ENCODE measurements around the gene LAMTOR2. TPM values are rescaled to one million over a fixed set of nuclear protein-coding genes. Genes with fewer than 3 reads are reported as not detected.

Gene LAMTOR2
- total and polyA plus RNA-seq, 2 experiments from 2014 or later = 67.3 to 108 TPM

DNA sequence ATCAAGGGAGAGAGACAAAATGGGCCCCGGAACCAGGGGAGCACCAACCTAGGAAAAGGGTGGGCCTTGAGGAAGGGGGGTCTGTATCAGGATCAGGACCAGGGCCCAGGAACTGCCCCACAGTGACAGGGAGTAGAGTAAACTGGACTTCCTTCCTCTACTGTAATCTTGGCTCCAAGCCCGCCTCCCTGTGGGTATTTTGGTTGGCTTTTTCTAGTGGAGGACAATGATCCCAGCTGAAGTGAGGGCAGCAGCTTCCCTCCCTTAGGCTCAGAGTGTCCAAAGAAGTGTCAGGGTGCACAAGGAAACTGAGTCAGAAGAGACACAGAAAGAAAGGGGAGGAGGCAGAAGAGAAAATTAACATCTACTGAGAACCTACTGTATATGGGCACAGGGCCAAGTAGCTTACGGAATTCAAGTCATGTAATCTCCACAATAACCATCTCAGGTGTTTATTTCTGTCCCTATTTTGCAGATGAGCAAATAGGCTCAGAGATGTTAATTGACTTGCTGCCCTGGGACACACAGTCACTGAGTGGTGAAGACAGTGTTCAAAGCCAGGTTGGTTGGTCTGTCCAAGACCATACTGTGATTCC is 5.8 kb upstream of the LAMTOR2 start (continued):
- TF ChIP-seq, protein P1, sequence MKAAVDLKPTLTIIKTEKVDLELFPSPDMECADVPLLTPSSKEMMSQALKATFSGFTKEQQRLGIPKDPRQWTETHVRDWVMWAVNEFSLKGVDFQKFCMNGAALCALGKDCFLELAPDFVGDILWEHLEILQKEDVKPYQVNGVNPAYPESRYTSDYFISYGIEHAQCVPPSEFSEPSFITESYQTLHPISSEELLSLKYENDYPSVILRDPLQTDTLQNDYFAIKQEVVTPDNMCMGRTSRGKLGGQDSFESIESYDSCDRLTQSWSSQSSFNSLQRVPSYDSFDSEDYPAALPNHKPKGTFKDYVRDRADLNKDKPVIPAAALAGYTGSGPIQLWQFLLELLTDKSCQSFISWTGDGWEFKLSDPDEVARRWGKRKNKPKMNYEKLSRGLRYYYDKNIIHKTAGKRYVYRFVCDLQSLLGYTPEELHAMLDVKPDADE (IDR thresholded peaks at IDR 0.05) = no peak

DNA sequence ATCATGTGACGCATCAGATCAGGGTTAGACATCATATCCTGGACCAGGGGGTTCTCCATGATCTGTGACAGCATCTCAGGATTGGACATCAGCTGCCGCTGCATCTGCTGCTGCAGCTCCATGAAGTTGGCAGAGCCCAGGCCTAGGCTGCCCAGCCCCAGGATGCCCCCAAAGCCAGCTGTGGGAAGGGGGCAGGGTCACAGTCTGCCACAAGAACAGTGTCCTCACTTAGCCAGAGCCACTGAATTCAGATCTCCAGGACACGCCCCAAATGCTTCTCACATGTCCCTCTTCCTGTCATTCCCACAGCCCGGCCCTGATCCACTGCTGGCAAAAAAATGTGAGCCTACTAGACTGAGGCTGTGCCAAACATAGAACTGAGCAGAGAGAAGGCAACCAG is 4.2 kb upstream of the LAMTOR2 start:
- Histone ChIP-seq H3K36me3 (ENCODE audit: insufficient read depth) (no peaks in the 10 kb centered on the region), H3K9me2 (ENCODE audit: insufficient read depth) (no peaks in the 10 kb centered on the region), H3K4me2 (no peak overlapping the region), H3K27me3 (ENCODE audit: insufficient read depth) (no peaks in the 10 kb centered on the region), H3F3A (replicated peaks; ENCODE audit: low read depth) (peaks cover 7% of the 10 kb centered on the region; the same call in 1 of the 2 replicates), H4K20me1 (replicated peaks; ENCODE audit: insufficient read depth) (peaks cover 4% of the 10 kb centered on the region), H3K27ac (ENCODE audit: low read depth) (no peak overlapping the region), H2AFZ (no peak overlapping the region), H3K4me1 (ENCODE audit: insufficient read depth) (peaks cover 7% of the 10 kb centered on the region; the same call in 1 of the 2 replicates), H3K79me2 (replicated peaks; ENCODE audit: insufficient read depth) (peaks cover 20% of the 10 kb centered on the region), H3K4me3 (no peak overlapping the region)
- H3K4me1 Mint-ChIP-seq = peaks cover 13% of the 10 kb centered on the region
- H3K4me3 Mint-ChIP-seq = no peak overlapping the region
- peaks cover 19% of the 10 kb centered on the region for H3K27me3 Mint-ChIP-seq (ENCODE audit: insufficient read depth, low read depth, poor library complexity)
- H3K27ac Mint-ChIP-seq = no peak overlapping the region
- DNase-seq (ENCODE audit: low spot score) (no peak), ATAC-seq (no peak)
- H3K36me3 Mint-ChIP-seq (ENCODE audit: low read depth) = peaks cover 41% of the 10 kb centered on the region
- H3K9me3 Mint-ChIP-seq = no peaks in the 10 kb centered on the region; the same call in 2 of the 3 replicates
- no peak for TF ChIP-seq ZNF331 (CRISPR knock-in tag; IDR thresholded peaks at IDR 0.05; ENCODE audit: low read depth)
- TF ChIP-seq, protein P1 (IDR thresholded peaks at IDR 0.05) = no peak
- TF ChIP-seq CREB1 (CRISPR knock-in tag; IDR thresholded peaks at IDR 0.05; ENCODE audit: low read depth) = no peak
- TF ChIP-seq, protein P2, sequence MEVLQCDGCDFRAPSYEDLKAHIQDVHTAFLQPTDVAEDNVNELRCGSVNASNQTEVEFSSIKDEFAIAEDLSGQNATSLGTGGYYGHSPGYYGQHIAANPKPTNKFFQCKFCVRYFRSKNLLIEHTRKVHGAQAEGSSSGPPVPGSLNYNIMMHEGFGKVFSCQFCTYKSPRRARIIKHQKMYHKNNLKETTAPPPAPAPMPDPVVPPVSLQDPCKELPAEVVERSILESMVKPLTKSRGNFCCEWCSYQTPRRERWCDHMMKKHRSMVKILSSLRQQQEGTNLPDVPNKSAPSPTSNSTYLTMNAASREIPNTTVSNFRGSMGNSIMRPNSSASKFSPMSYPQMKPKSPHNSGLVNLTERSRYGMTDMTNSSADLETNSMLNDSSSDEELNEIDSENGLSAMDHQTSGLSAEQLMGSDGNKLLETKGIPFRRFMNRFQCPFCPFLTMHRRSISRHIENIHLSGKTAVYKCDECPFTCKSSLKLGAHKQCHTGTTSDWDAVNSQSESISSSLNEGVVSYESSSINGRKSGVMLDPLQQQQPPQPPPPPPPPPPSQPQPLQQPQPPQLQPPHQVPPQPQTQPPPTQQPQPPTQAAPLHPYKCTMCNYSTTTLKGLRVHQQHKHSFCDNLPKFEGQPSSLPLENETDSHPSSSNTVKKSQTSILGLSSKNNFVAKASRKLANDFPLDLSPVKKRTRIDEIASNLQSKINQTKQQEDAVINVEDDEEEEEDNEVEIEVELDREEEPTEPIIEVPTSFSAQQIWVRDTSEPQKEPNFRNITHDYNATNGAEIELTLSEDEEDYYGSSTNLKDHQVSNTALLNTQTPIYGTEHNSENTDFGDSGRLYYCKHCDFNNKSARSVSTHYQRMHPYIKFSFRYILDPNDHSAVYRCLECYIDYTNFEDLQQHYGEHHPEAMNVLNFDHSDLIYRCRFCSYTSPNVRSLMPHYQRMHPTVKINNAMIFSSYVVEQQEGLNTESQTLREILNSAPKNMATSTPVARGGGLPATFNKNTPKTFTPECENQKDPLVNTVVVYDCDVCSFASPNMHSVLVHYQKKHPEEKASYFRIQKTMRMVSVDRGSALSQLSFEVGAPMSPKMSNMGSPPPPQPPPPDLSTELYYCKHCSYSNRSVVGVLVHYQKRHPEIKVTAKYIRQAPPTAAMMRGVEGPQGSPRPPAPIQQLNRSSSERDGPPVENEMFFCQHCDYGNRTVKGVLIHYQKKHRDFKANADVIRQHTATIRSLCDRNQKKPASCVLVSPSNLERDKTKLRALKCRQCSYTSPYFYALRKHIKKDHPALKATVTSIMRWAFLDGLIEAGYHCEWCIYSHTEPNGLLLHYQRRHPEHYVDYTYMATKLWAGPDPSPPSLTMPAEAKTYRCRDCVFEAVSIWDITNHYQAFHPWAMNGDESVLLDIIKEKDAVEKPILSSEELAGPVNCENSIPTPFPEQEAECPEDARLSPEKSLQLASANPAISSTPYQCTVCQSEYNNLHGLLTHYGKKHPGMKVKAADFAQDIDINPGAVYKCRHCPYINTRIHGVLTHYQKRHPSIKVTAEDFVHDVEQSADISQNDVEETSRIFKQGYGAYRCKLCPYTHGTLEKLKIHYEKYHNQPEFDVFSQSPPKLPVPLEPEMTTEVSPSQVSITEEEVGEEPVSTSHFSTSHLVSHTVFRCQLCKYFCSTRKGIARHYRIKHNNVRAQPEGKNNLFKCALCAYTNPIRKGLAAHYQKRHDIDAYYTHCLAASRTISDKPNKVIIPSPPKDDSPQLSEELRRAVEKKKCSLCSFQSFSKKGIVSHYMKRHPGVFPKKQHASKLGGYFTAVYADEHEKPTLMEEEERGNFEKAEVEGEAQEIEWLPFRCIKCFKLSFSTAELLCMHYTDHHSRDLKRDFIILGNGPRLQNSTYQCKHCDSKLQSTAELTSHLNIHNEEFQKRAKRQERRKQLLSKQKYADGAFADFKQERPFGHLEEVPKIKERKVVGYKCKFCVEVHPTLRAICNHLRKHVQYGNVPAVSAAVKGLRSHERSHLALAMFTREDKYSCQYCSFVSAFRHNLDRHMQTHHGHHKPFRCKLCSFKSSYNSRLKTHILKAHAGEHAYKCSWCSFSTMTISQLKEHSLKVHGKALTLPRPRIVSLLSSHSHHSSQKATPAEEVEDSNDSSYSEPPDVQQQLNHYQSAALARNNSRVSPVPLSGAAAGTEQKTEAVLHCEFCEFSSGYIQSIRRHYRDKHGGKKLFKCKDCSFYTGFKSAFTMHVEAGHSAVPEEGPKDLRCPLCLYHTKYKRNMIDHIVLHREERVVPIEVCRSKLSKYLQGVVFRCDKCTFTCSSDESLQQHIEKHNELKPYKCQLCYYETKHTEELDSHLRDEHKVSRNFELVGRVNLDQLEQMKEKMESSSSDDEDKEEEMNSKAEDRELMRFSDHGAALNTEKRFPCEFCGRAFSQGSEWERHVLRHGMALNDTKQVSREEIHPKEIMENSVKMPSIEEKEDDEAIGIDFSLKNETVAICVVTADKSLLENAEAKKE (CRISPR knock-in tag; IDR thresholded peaks at IDR 0.05) = no peak
- TF ChIP-seq, protein P3, sequence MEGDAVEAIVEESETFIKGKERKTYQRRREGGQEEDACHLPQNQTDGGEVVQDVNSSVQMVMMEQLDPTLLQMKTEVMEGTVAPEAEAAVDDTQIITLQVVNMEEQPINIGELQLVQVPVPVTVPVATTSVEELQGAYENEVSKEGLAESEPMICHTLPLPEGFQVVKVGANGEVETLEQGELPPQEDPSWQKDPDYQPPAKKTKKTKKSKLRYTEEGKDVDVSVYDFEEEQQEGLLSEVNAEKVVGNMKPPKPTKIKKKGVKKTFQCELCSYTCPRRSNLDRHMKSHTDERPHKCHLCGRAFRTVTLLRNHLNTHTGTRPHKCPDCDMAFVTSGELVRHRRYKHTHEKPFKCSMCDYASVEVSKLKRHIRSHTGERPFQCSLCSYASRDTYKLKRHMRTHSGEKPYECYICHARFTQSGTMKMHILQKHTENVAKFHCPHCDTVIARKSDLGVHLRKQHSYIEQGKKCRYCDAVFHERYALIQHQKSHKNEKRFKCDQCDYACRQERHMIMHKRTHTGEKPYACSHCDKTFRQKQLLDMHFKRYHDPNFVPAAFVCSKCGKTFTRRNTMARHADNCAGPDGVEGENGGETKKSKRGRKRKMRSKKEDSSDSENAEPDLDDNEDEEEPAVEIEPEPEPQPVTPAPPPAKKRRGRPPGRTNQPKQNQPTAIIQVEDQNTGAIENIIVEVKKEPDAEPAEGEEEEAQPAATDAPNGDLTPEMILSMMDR (conservative IDR thresholded peaks at IDR 0.05; ENCODE audit: low read depth in 2 of 2) = no peak
- TF ChIP-seq JUNB (IDR thresholded peaks at IDR 0.05; ENCODE audit: unreplicated experiment) = no peak
- TF ChIP-seq NANOG (IDR thresholded peaks at IDR 0.05; ENCODE audit: borderline replicate concordance) = no peak
- TF ChIP-seq STAT1 (IDR thresholded peaks at IDR 0.05; ENCODE audit: unreplicated experiment) = no peak
- TF ChIP-seq POLR2AphosphoS5 (IDR thresholded peaks at IDR 0.05; ENCODE audit: low read depth) = no peak
- no peak for TF ChIP-seq EZH2 (IDR thresholded peaks at IDR 0.05; ENCODE audit: low read depth, unreplicated experiment)
- TF ChIP-seq, protein P4, sequence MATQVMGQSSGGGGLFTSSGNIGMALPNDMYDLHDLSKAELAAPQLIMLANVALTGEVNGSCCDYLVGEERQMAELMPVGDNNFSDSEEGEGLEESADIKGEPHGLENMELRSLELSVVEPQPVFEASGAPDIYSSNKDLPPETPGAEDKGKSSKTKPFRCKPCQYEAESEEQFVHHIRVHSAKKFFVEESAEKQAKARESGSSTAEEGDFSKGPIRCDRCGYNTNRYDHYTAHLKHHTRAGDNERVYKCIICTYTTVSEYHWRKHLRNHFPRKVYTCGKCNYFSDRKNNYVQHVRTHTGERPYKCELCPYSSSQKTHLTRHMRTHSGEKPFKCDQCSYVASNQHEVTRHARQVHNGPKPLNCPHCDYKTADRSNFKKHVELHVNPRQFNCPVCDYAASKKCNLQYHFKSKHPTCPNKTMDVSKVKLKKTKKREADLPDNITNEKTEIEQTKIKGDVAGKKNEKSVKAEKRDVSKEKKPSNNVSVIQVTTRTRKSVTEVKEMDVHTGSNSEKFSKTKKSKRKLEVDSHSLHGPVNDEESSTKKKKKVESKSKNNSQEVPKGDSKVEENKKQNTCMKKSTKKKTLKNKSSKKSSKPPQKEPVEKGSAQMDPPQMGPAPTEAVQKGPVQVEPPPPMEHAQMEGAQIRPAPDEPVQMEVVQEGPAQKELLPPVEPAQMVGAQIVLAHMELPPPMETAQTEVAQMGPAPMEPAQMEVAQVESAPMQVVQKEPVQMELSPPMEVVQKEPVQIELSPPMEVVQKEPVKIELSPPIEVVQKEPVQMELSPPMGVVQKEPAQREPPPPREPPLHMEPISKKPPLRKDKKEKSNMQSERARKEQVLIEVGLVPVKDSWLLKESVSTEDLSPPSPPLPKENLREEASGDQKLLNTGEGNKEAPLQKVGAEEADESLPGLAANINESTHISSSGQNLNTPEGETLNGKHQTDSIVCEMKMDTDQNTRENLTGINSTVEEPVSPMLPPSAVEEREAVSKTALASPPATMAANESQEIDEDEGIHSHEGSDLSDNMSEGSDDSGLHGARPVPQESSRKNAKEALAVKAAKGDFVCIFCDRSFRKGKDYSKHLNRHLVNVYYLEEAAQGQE (IDR thresholded peaks at IDR 0.05; ENCODE audit: unreplicated experiment) = no peak
